OCI-LY1 (cell line): ENCODE results near the gene TAS1R3.
A peak's percentile ranks its signal among the peaks of the same experiment; 100 is the strongest.

Experiments used
- H2AFZ ChIP-seq: fragments of 200-600 bp; sonication (generic), shearing (Covaris generic); 2 replicates; pipeline ENCODE4 v1.6.0; 2014; ENCODE audit warnings: antibody characterized with exemption, mild to moderate bottlenecking, low read length
- H3F3A ChIP-seq: fragments of 200-600 bp; sonication (generic), shearing (Covaris generic); 2 replicates; pipeline ENCODE4 v1.6.0; 2014; ENCODE audit warnings: mild to moderate bottlenecking, antibody characterized with exemption, low read length, moderate library complexity; ENCODE audit not compliant: insufficient read depth
- H3K27ac ChIP-seq: fragments of 200-600 bp; sonication (generic); 2 replicates; pipeline ENCODE4 v1.5.1; 2014; ENCODE audit warnings: low read length, mixed run types, mild to moderate bottlenecking, low read depth; ENCODE audit not compliant: poor library complexity, severe bottlenecking
- H3K27me3 ChIP-seq: fragments of 200-600 bp; sonication (generic); 2 replicates; pipeline ENCODE4 v1.6.0; 2014; ENCODE audit warnings: antibody characterized with exemption, mild to moderate bottlenecking, low read length, moderate library complexity; ENCODE audit not compliant: insufficient read depth
- H3K36me3 ChIP-seq: fragments of 200-600 bp; sonication (generic); 2 replicates; pipeline ENCODE4 v1.6.1; 2014; ENCODE audit warnings: mild to moderate bottlenecking, antibody characterized with exemption, low read length, moderate library complexity, mixed read lengths; ENCODE audit not compliant: insufficient read depth
- H3K4me1 ChIP-seq: fragments of 200-600 bp; sonication (generic); 2 replicates; pipeline ENCODE4 v1.5.1; 2014; ENCODE audit warnings: mild to moderate bottlenecking, low read length, moderate library complexity; ENCODE audit not compliant: insufficient read depth, severe bottlenecking
- H3K4me2 ChIP-seq: fragments of 200-600 bp; sonication (generic), shearing (Covaris generic); 2 replicates; pipeline ENCODE4 v1.6.1; 2014; ENCODE audit warnings: low read length
- H3K4me3 ChIP-seq: fragments of 200-600 bp; sonication (generic); 2 replicates; pipeline ENCODE4 v1.5.1; 2014; ENCODE audit warnings: low read length, low read depth, mild to moderate bottlenecking, mixed read lengths; ENCODE audit not compliant: poor library complexity, severe bottlenecking
- H3K79me2 ChIP-seq: fragments of 200-600 bp; shearing (Covaris generic); 2 replicates; pipeline ENCODE4 v1.6.1; 2016; ENCODE audit warnings: mixed run types, low read length, mixed read lengths; ENCODE audit not compliant: insufficient read depth
- H3K9ac ChIP-seq: fragments of 200-600 bp; sonication (generic), shearing (Covaris generic); 2 replicates; pipeline ENCODE4 v1.6.1; 2014; ENCODE audit warnings: mild to moderate bottlenecking, low read length, mixed read lengths
- H3K9me2 ChIP-seq: fragments of 200-600 bp; sonication (generic), shearing (Covaris generic); 2 replicates; pipeline ENCODE4 v1.6.1; 2014; ENCODE audit warnings: low read depth, mild to moderate bottlenecking, low read length, mixed read lengths
- H3K9me3 ChIP-seq: fragments of 200-600 bp; shearing (Covaris generic); 2 replicates; pipeline ENCODE4 v1.6.1; 2014; ENCODE audit warnings: low read length, mixed read lengths
- H4K20me1 ChIP-seq: fragments of 200-600 bp; sonication (generic), shearing (Covaris generic); 2 replicates; pipeline ENCODE4 v1.6.0; 2016; ENCODE audit warnings: mild to moderate bottlenecking, low read length; ENCODE audit not compliant: insufficient read depth
- EZH2 ChIP-seq: fragments of 200-600 bp; sonication (generic), shearing (Covaris generic); IDR thresholded peaks from 2 replicates; pipeline ENCODE4 v1.8.0; 2017; ENCODE audit warnings: borderline replicate concordance, mixed run types, mild to moderate bottlenecking, antibody characterized with exemption, low read length, moderate library complexity, mixed read lengths
- TF ChIP-seq, protein P1 (sequence below): fragments of 200-600 bp; sonication (generic), shearing (Covaris generic); IDR thresholded peaks from 2 replicates; pipeline ENCODE4 v1.5.1; 2017; ENCODE audit warnings: mild to moderate bottlenecking, antibody characterized with exemption, low read length, moderate library complexity, mixed read lengths

The TAS1R3 gene

GRCh38 chr1:1297802-1298424 is 33.2 kb upstream of the TAS1R3 start:
- Histone ChIP-seq H3K9me2 (no peaks in the 10 kb centered on the region), H3K4me2 (no peak overlapping the region), H3K79me2 (no peaks in the 10 kb centered on the region), H3K4me1 (no peaks in the 10 kb centered on the region), H4K20me1 (no peaks in the 10 kb centered on the region), H3F3A (no peaks in the 10 kb centered on the region), H2AFZ (no peak overlapping the region), H3K27ac (no peak overlapping the region), H3K4me3 (no peak overlapping the region), H3K36me3 (no peaks in the 10 kb centered on the region), H3K27me3 (no peaks in the 10 kb centered on the region), H3K9ac (no peak overlapping the region), H3K9me3 (no peaks in the 10 kb centered on the region)
- TF ChIP-seq EZH2, result no peak
- TF ChIP-seq, protein P1, sequence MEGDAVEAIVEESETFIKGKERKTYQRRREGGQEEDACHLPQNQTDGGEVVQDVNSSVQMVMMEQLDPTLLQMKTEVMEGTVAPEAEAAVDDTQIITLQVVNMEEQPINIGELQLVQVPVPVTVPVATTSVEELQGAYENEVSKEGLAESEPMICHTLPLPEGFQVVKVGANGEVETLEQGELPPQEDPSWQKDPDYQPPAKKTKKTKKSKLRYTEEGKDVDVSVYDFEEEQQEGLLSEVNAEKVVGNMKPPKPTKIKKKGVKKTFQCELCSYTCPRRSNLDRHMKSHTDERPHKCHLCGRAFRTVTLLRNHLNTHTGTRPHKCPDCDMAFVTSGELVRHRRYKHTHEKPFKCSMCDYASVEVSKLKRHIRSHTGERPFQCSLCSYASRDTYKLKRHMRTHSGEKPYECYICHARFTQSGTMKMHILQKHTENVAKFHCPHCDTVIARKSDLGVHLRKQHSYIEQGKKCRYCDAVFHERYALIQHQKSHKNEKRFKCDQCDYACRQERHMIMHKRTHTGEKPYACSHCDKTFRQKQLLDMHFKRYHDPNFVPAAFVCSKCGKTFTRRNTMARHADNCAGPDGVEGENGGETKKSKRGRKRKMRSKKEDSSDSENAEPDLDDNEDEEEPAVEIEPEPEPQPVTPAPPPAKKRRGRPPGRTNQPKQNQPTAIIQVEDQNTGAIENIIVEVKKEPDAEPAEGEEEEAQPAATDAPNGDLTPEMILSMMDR, result no peak

GRCh38 chr1:1298861-1299685 is 32.0 kb upstream of the TAS1R3 start:
- Histone ChIP-seq H2AFZ (no peak overlapping the region), H3K4me2 (no peak overlapping the region), H3K27ac (no peak overlapping the region), H3K9me2 (no peaks in the 10 kb centered on the region), H3F3A (no peaks in the 10 kb centered on the region), H4K20me1 (no peaks in the 10 kb centered on the region), H3K27me3 (no peaks in the 10 kb centered on the region), H3K4me3 (no peak overlapping the region), H3K9ac (no peak overlapping the region), H3K4me1 (no peaks in the 10 kb centered on the region), H3K36me3 (no peaks in the 10 kb centered on the region), H3K79me2 (no peaks in the 10 kb centered on the region), H3K9me3 (no peaks in the 10 kb centered on the region)
- TF ChIP-seq, protein P1, result no peak
- TF ChIP-seq EZH2, result no peak

DNA sequence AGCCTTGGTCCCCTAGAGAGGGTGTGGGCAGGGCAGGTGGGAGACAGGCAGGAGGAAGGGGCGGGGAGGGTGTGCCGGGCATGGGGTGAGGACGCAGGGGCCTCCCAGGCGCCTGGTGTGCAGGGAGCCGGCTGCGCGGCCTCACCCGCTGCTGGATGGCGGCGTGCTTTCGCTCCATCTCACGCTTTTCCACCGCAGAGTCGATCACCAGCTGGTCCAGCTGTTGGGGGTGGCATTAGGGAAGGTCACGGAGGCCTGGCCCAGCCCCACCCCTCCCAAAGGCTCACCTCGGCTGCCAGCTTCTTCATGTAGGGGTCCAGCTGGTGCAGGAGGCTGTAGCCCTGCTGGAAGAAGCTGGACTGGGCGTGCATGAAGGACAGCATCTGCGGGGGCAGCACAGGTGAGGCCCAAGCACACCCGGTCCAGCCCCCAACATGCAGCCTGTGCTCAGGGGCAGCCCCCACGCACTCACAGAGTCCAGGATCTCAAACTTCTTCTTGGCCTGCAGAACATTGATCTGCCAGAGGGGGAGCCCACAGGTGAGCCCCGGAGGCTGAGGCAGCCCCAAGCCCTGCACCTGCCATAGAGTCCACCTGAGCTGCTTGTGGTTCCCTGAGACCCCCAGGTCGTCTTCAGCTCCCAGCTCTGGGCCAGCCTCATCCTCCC is 31.3 kb upstream of the TAS1R3 start:
- H3K4me1 ChIP-seq, result no peaks in the 10 kb centered on the region

More for the DNA sequence above, 31.3 kb upstream of the TAS1R3 start:
- TF ChIP-seq, protein P1, result peak; percentile 52; the same call in 1 of the 2 replicates
- TF ChIP-seq EZH2, result no peak
- no peak overlapping the region for H3K4me3 ChIP-seq
- no peaks in the 10 kb centered on the region for H4K20me1 ChIP-seq
- H3K79me2 ChIP-seq, result no peaks in the 10 kb centered on the region
- no peaks in the 10 kb centered on the region for H3F3A ChIP-seq
- H2AFZ ChIP-seq, result no peak overlapping the region
- no peaks in the 10 kb centered on the region for H3K36me3 ChIP-seq
- no peak overlapping the region for H3K27ac ChIP-seq
- no peaks in the 10 kb centered on the region for H3K27me3 ChIP-seq
- H3K4me2 ChIP-seq, result no peak overlapping the region
- H3K9me3 ChIP-seq, result no peaks in the 10 kb centered on the region
- no peaks in the 10 kb centered on the region for H3K9me2 ChIP-seq
- no peak overlapping the region for H3K9ac ChIP-seq
